ENCODE measurements around the gene KCNAB1.

Gene KCNAB1

DNA sequence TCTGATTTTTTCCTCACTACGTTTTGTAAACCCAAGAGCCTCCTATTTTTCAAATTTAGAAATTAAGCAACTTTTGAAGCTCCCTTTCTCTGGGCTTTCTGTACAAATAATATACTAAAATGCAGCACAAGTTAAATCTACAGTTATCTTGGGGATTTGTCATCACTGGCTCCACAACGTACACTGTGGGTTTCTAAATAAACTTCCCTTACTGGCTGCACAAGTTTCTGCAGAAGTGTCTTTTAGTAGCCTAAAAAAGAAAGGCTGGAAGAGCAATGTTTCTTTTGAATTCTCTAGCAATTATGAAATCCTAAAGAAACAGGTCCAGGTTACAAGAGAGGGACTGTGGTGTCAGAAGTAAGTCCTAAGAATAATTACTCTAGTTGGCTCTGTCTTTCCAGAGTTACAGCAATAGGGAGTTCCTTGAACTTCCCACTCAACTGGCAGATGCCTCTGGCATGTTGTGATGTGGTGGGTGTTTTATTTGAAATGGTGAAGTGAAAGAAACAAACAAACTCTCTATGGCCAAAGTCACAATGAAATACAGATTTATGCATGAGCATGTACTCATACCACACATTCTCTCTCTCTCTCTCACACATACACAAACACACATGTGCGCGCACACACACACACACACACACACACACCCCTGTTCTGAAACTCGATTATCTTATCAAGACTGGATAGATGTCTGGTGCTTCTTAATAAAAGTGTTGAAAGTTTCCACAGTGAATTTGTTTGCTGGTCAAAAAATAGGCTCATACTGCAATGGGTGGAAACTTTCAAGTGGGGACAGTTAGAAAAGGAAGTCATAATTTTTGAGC is 236.4 kb downstream of the KCNAB1 start:
- DNase-seq (ENCODE audit: low read depth): no peak
- no peak for TF ChIP-seq CTCF (IDR thresholded peaks at IDR 0.05; ENCODE audit: control insufficient read depth, extremely low read depth, insufficient read depth)
- H3K4me3 ChIP-seq (ENCODE audit: low read depth, low read length): no peak overlapping the region

- no peak for TF ChIP-seq CTCF (IDR thresholded peaks at IDR 0.05; ENCODE audit: control insufficient read depth, extremely low read depth, insufficient read depth)
- no peak overlapping the region for H3K4me3 ChIP-seq (ENCODE audit: low read depth, low read length)
- no peak for DNase-seq (ENCODE audit: low read depth)
These were observed 237.9 kb downstream of the KCNAB1 start for GRCh38 chr3:156358232-156358631.

GRCh38 chr3:156359368-156359767 is 239.0 kb downstream of the KCNAB1 start:
- no peak overlapping the region for H3K4me3 ChIP-seq (ENCODE audit: low read depth, low read length)
- DNase-seq (ENCODE audit: low read depth): no peak
- no peak for TF ChIP-seq CTCF (IDR thresholded peaks at IDR 0.05; ENCODE audit: control insufficient read depth, extremely low read depth, insufficient read depth)

GRCh38 chr3:156360083-156360482 is 239.7 kb downstream of the KCNAB1 start:
- no peak for DNase-seq (ENCODE audit: low read depth)
- H3K4me3 ChIP-seq (ENCODE audit: low read depth, low read length): no peak overlapping the region
- no peak for TF ChIP-seq CTCF (IDR thresholded peaks at IDR 0.05; ENCODE audit: control insufficient read depth, extremely low read depth, insufficient read depth)

DNA sequence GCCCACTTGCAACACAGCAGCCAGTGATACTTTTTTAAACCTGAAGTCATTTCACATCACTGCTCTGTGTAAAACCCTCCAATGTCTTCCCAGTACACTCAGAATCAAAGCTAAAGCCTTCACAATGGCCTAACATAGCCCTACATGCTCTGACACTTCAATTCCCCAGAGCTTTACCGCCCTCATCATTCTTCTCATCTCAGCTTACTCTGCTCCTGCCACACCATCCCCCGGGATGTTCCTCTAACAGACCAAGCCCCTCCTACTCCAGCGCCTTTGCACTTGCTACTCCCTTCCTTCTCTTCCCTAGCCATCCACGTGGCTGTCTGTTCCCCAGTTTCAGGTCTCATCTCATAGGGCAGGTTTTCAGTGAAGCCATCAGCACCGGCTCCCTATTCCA is 240.6 kb downstream of the KCNAB1 start:
- no peak overlapping the region for H3K4me3 ChIP-seq (ENCODE audit: low read depth, low read length)
- DNase-seq (ENCODE audit: low read depth): no peak
- TF ChIP-seq CTCF (IDR thresholded peaks at IDR 0.05; ENCODE audit: control insufficient read depth, extremely low read depth, insufficient read depth): no peak

GRCh38 chr3:156366559-156366958 is 246.2 kb downstream of the KCNAB1 start:
- no peak for DNase-seq (ENCODE audit: low read depth)
- no peak overlapping the region for H3K4me3 ChIP-seq (ENCODE audit: low read depth, low read length)
- no peak for TF ChIP-seq CTCF (IDR thresholded peaks at IDR 0.05; ENCODE audit: control insufficient read depth, extremely low read depth, insufficient read depth)

DNA sequence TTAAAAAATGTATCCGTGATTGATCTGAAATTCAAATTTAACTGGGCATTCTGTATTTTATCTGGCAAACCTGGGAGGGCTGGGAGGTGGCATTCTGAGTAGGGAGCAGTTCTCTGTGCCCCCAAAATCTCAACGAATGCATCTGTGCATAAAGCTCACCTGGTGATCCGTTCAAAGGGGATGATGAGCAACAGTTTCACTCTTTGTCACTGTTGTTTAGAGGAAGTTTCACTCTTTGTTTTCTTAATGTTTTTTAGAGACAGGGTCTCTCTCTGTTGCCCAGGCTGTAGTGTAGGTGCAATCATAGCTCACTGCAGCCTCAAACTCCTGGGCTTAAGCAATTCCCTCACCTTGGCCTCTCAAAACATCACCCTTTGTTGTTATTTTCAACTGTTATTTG is 247.8 kb downstream of the KCNAB1 start:
- TF ChIP-seq CTCF (IDR thresholded peaks at IDR 0.05; ENCODE audit: control insufficient read depth, extremely low read depth, insufficient read depth): no peak
- H3K4me3 ChIP-seq (ENCODE audit: low read depth, low read length): no peak overlapping the region
- no peak for DNase-seq (ENCODE audit: low read depth)
